Stimulated activated effector memory CD8-positive, alpha-beta T cell treated with anti-CD3 and anti-CD28 coated beads, Interleukin-12 subunit alpha, Interleukin-12 subunit beta, amount 100 ng/mL, for 72 hours (primary cell): ENCODE results near the gene RCL1.
A peak's percentile ranks its signal among the peaks of the same experiment; 100 is the strongest.

Experiments used
- ATAC-seq: fragments of 150-1000 bp; cut with Tn5 transposase; 2 replicates; pipeline ENCODE4 v1.10.0; 2021
- DNase-seq, 2 donors: peaks; one replicate each; pipeline ENCODE4 v3.0.0; 2021 to 2022; ENCODE audit warnings: low spot score in 2 of 2
- H3K27ac Mint-ChIP-seq: one replicate; pipeline ENCODE4 v1.8.0; 2022; ENCODE audit warnings: mild to moderate bottlenecking, mixed read lengths
- H3K36me3 Mint-ChIP-seq: one replicate; pipeline ENCODE4 v1.8.0; 2022; ENCODE audit warnings: mild to moderate bottlenecking, mixed read lengths
- H3K4me1 Mint-ChIP-seq: one replicate; pipeline ENCODE4 v1.8.0; 2022; ENCODE audit warnings: mixed read lengths
- H3K4me3 Mint-ChIP-seq: one replicate; pipeline ENCODE4 v1.8.0; 2022; ENCODE audit warnings: mild to moderate bottlenecking, mixed read lengths
- H3K9me3 Mint-ChIP-seq: one replicate; pipeline ENCODE4 v1.8.0; 2022; ENCODE audit warnings: mixed read lengths

Gene RCL1

GRCh38 chr9:4839470-4839912 lies 46.7 kb downstream of the RCL1 start:
- peaks cover 44% of the 10 kb centered on the region for H3K36me3 Mint-ChIP-seq

DNA sequence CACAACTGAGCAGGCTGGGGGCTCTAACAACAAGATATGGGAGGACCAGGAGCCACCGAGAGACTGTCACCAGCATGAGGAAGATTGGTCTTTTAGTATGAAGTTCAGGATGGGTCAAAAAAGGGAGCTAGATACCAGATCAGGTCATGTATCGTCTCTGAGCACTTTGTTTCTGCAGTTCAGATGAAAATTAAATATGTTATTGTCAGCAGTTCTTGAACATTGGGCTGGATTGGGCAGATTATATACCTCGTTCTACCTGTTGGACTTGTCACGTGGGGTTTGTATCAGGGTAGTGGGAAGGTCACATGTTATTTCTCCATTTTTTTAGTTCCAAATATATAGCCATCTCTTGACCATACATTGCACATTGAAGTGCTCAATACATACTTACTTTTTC lies 47.3 kb downstream of the RCL1 start:
- Mint-ChIP-seq H3K4me3 (no peak overlapping the region), H3K4me1 (peaks cover 51% of the 10 kb centered on the region), H3K9me3 (no peaks in the 10 kb centered on the region), H3K27ac (peak overlapping the region; percentile 42), H3K36me3 (peaks cover 44% of the 10 kb centered on the region)
- ATAC-seq = no peak
- DNase-seq = no peak

More at GRCh38 chr9:4839470-4839912, 46.7 kb downstream of the RCL1 start:
- peaks cover 56% of the 10 kb centered on the region for H3K4me1 Mint-ChIP-seq
- peak overlapping the region; percentile 42 for H3K27ac Mint-ChIP-seq
- no peak overlapping the region for H3K4me3 Mint-ChIP-seq
- DNase-seq (no peak), ATAC-seq (no peak)
- no peaks in the 10 kb centered on the region for H3K9me3 Mint-ChIP-seq

DNA sequence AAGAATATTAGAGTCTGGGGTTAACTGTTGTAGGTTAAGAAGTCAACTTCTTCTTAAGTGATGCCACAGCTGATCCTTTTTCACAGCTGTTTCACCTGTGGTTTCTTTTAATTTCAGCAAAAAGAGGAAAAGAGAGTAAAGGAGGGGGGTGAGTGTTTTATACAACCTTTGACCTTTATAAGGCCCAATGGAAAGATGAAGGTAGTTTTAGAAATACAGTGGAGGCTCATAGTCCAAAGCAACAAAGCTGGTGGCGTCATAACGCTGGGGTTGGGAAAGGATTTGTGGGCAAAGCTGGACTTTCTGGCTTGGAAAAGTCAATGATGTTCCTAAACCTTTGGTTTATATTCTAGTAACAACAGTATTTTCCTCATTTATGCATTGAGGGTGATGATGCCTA lies 49.5 kb downstream of the RCL1 start:
- Mint-ChIP-seq H3K9me3 (no peaks in the 10 kb centered on the region), H3K4me1 (peaks cover 34% of the 10 kb centered on the region), H3K27ac (no peak overlapping the region), H3K36me3 (peaks cover 40% of the 10 kb centered on the region), H3K4me3 (no peak overlapping the region)
- ATAC-seq (no peak), DNase-seq (no peak)

GRCh38 chr9:4842734-4843133 lies 50.0 kb downstream of the RCL1 start:
- peaks cover 40% of the 10 kb centered on the region for H3K36me3 Mint-ChIP-seq
- DNase-seq (no peak), ATAC-seq (peak; percentile 51)
- H3K4me3 Mint-ChIP-seq = no peak overlapping the region
- H3K27ac Mint-ChIP-seq = no peak overlapping the region
- peaks cover 29% of the 10 kb centered on the region for H3K4me1 Mint-ChIP-seq
- no peaks in the 10 kb centered on the region for H3K9me3 Mint-ChIP-seq

GRCh38 chr9:4844056-4844838 lies 51.5 kb downstream of the RCL1 start:
- peak overlapping the region; percentile 43 for H3K27ac Mint-ChIP-seq
- H3K9me3 Mint-ChIP-seq = no peaks in the 10 kb centered on the region
- ATAC-seq (no peak), DNase-seq (no peak)
- peaks cover 19% of the 10 kb centered on the region for H3K4me1 Mint-ChIP-seq
- H3K36me3 Mint-ChIP-seq = peaks cover 40% of the 10 kb centered on the region
- no peak overlapping the region for H3K4me3 Mint-ChIP-seq

DNA sequence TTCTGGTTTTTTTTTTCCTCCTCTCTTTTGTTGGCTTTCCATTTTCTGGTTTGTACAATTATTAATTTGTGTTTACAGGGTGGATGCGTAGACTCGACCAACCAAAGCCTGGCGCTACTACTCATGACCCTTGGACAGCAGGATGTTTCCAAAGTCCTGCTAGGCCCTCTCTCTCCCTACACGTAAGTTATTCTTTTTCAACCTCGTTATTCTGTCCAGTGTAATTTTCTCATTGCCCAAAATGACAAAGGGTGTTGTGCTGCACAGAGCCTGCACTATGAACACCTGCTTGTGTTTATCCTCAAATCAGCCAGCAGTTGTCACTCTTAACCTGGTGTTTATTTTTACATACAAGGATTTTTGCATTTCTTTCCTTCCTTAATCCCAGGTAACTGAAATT lies 56.6 kb downstream of the RCL1 start:
- H3K4me1 Mint-ChIP-seq = peaks cover 5% of the 10 kb centered on the region
- H3K36me3 Mint-ChIP-seq = peaks cover 13% of the 10 kb centered on the region
- ATAC-seq (no peak), DNase-seq (no peak)
- H3K27ac Mint-ChIP-seq = no peak overlapping the region
- H3K4me3 Mint-ChIP-seq = no peak overlapping the region
- no peaks in the 10 kb centered on the region for H3K9me3 Mint-ChIP-seq

DNA sequence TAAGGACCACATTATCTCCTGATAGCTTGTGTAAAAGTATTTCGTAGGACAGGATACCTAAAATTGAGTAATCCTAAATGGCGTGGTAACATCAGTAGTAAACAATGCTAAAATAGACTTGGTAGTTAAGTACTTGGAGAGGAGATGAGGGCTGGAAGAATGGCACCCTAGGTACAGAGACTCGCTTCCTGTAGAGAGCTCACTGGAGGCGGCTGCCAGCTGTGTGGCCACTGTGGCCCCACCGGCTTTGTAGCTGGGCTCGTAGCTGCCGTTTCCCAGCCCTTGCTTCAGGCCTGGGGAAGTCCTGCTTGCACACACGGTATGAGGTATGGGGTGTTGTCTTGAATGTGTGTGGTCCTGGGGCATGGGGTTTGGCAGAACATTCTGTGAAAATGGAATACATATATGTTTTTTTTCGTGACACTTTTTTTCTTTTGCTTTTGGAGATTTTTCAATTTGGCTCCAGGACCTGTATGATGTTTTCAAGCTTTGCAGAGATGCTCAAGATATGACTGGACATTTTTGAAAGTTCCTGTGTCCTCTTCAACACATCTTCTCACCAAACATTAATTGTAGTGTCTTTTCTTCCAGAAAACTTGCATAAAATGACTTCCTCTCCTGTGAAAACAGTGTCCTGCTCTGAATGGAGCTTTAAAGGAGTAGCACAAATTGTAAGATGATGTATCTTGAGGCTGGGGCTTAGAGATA lies 58.0 kb downstream of the RCL1 start:
- H3K4me3 Mint-ChIP-seq = no peak overlapping the region
- H3K36me3 Mint-ChIP-seq = peaks cover 9% of the 10 kb centered on the region
- peaks cover 14% of the 10 kb centered on the region for H3K4me1 Mint-ChIP-seq
- DNase-seq (no peak), ATAC-seq (no peak)
- H3K27ac Mint-ChIP-seq = peak overlapping the region; percentile 24
- H3K9me3 Mint-ChIP-seq = no peaks in the 10 kb centered on the region

DNA sequence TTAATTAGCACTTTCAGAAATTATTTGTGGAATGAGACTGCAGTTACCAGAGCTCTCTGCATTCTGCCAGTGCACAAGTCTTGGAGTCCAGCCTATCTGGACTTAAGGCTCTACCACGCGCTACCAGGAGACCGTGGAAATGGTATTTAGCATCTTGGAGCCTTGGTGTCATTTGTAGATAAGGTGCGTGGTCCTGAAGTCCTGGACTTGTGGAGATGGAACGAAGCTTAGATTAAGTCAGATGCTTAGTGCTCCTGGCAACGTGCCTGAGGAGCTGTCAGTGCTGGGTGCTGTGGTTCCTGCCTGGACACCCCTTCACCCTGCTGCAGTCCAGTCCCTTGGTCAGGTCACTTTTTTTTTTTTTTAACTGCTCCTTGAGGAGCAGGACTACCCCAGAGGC lies 59.7 kb downstream of the RCL1 start:
- Mint-ChIP-seq H3K9me3 (no peaks in the 10 kb centered on the region), H3K4me1 (peaks cover 28% of the 10 kb centered on the region), H3K4me3 (no peak overlapping the region), H3K27ac (no peak overlapping the region), H3K36me3 (peaks cover 15% of the 10 kb centered on the region)
- DNase-seq = no peak
- no peak for ATAC-seq

DNA sequence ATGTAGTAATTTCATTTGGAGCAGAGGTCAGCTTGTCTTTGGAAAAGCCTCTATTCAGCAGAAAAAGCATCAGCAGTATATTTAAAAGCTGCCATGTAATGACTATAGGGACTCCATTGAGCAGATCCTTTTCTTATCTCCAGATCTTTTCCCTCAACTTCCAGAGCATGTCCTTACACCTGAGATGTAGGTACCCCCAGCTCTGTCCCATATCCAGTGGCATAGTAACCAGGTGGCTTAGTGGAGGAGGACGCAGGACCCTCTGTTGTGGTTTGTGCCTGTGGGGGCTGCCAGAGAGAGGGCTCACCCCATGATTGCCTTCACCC lies 61.5 kb downstream of the RCL1 start:
- Mint-ChIP-seq H3K36me3 (peaks cover 30% of the 10 kb centered on the region), H3K27ac (no peak overlapping the region), H3K4me3 (no peak overlapping the region), H3K9me3 (no peaks in the 10 kb centered on the region), H3K4me1 (peaks cover 29% of the 10 kb centered on the region)
- DNase-seq (no peak), ATAC-seq (no peak)

- Mint-ChIP-seq H3K9me3 (no peaks in the 10 kb centered on the region), H3K4me1 (peaks cover 29% of the 10 kb centered on the region), H3K27ac (peak overlapping the region; percentile 72), H3K4me3 (no peak overlapping the region), H3K36me3 (peaks cover 46% of the 10 kb centered on the region)
- no peak for ATAC-seq
- DNase-seq = no peak
Measured at GRCh38 chr9:4855841-4856240, 63.1 kb downstream of the RCL1 start.

GRCh38 chr9:4857163-4857810 lies 64.5 kb downstream of the RCL1 start:
- H3K4me1 Mint-ChIP-seq = peaks cover 23% of the 10 kb centered on the region
- H3K4me3 Mint-ChIP-seq = no peak overlapping the region
- H3K9me3 Mint-ChIP-seq = no peaks in the 10 kb centered on the region
- DNase-seq (no peak), ATAC-seq (peak; percentile 63)
- peaks cover 48% of the 10 kb centered on the region for H3K36me3 Mint-ChIP-seq
- H3K27ac Mint-ChIP-seq = peak overlapping the region; percentile 24

DNA sequence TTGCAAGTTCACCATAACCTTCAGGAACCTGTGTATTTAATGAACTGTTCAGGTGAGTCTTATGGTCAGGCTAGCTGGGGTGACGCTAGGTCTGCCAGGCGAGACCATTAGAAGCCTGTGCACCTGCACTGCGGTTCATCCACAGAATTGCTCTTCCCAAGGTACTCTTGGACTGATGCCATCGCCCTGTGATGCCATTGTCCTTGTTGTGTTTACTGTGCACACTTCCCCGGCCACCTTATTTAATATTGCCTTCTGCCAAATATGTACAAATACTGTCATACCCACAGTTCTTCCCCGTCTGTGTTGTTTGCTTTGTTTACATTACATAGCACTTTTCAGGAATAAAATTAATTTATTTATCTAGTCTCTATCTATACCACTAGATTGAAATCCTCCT lies 66.3 kb downstream of the RCL1 start:
- Mint-ChIP-seq H3K36me3 (peaks cover 48% of the 10 kb centered on the region), H3K4me3 (no peak overlapping the region), H3K9me3 (no peaks in the 10 kb centered on the region), H3K4me1 (peaks cover 23% of the 10 kb centered on the region), H3K27ac (no peak overlapping the region)
- DNase-seq (no peak), ATAC-seq (no peak)

DNA sequence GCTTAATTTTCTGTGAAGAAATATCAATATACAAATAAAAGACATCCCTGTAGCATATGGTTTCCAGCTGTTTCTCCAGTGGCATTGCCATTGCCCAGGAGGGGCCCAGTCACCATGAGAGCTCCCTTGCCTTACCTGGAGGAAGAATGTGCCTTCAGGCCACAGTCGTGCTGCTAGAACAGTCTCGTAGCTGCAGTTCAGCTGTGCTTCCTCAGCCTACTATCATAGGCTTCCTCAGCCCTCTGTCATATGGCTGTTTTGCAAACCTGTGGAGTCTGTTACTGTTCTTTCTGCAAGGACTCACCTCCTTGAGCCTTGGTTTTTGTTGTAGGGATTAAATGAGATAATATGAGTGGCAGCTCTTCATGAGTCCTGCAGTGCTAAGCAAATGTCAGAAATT lies 67.6 kb downstream of the RCL1 start:
- Mint-ChIP-seq H3K4me1 (peaks cover 24% of the 10 kb centered on the region), H3K27ac (no peak overlapping the region), H3K36me3 (peaks cover 44% of the 10 kb centered on the region), H3K9me3 (no peaks in the 10 kb centered on the region), H3K4me3 (no peak overlapping the region)
- ATAC-seq (no peak), DNase-seq (no peak)

DNA sequence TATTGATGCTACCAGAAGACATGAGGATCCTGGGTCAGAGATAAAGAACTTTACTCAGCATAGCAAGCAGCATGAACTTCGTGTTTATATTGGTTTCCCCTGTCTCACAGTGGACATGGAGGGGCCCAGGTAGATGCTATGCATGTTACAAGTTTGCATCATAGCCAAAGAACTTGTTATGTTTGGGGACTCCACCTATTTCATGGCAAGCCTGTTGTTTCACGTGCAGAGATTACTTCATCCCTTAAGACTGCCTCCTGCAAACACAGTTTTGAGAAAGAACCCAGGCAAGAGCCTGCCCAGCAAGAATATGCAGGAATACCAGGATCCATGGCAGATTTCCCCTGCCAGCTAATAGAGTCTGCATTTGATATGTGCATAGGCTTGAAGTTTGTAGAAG lies 68.4 kb downstream of the RCL1 start:
- Mint-ChIP-seq H3K27ac (no peak overlapping the region), H3K4me3 (no peak overlapping the region), H3K9me3 (no peaks in the 10 kb centered on the region), H3K4me1 (peaks cover 17% of the 10 kb centered on the region), H3K36me3 (peaks cover 41% of the 10 kb centered on the region)
- DNase-seq (no peak), ATAC-seq (no peak)

DNA sequence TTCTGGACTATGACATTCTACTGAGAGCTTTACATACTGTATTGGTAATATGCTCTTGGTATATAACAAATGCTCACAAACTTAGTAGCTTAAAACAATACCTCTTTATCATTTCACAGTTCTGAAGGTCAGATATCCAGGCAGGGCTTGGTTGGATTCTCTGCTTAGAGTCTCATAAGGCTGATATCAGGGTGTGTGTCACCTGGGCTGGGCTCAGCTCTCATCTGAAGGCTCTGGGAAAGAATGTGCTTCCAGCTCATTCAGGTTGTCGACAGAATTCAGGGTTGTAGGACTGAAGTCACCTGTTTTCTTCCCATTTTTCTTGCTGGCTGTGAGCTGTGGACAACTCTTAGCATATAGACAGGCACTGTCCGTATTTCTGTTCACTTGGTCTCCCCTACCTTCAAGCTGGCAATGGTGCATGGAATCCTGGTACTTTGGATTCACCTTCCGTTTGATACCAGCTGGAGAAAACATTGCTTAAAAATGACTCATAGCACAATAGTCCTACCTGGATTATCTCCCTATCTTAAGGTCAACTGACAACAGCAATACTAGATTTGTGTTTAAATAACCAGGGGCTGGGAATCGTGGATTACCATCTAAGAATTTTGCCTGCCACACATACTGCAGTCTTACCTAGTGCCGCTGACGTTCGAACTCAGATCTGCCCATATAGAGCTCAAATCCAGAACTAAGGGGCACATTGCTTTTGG lies 69.2 kb downstream of the RCL1 start:
- DNase-seq = no peak
- H3K4me1 Mint-ChIP-seq = peaks cover 11% of the 10 kb centered on the region
- no peak for ATAC-seq
- no peak overlapping the region for H3K27ac Mint-ChIP-seq
- no peak overlapping the region for H3K4me3 Mint-ChIP-seq
- no peaks in the 10 kb centered on the region for H3K9me3 Mint-ChIP-seq
- peaks cover 40% of the 10 kb centered on the region for H3K36me3 Mint-ChIP-seq
